Sigmoid colon (tissue), 4 donors: ENCODE measurements around the gene HPCAL1.

Experiments used
- CTCF ChIP-seq, 4 experiments: fragments of 450-650 bp in 3 of 4; fragments of 200-600 bp in 1 of 4; IDR thresholded peaks; one replicate each; pipeline ENCODE4 v1.5.1; 2016 to 2019; ENCODE audit warnings: antibody characterized with exemption in 4 of 4, mild to moderate bottlenecking in 3 of 4, moderate library complexity in 2 of 4
- EP300 ChIP-seq, 4 donors: sonication (generic); formaldehyde crosslinking; IDR thresholded peaks; one replicate each; pipeline ENCODE4 v1.6.1; 2017; ENCODE audit warnings: antibody characterized with exemption in 4 of 4
- POLR2AphosphoS5 ChIP-seq, 4 donors: sonication (generic); formaldehyde crosslinking; IDR thresholded peaks; one replicate each; pipeline ENCODE4 v1.6.1; 2017; ENCODE audit warnings: antibody characterized with exemption in 4 of 4

GRCh38 chr2:10319892-10320574 lies 17.3 kb downstream of the HPCAL1 start:
- TF ChIP-seq POLR2AphosphoS5 (IDR thresholded peaks at IDR 0.05) (no peak), CTCF (IDR thresholded peaks at IDR 0.05) (no peak), EP300 (IDR thresholded peaks at IDR 0.05) (no peak)
